GM23248 (cell line): ENCODE data around the gene SRMS. TPM values are rescaled to one million over a fixed set of nuclear protein-coding genes. Genes with fewer than 3 reads are reported as not detected.

Experiments
- DNase-seq: peaks from one replicate; pipeline ENCODE4 v3.0.0-alpha.2; 2015
- H2AFZ ChIP-seq: fragments of 200-600 bp; sonication (generic); 2 replicates; pipeline ENCODE4 v1.6.1; 2016; ENCODE audit warnings: antibody characterized with exemption
- H3F3A ChIP-seq: fragments of 200-600 bp; sonication (generic); 2 replicates; pipeline ENCODE4 v1.6.1; 2016; ENCODE audit warnings: mild to moderate bottlenecking, antibody characterized with exemption, mixed run types; ENCODE audit not compliant: insufficient read depth
- H3K27ac ChIP-seq: fragments of 200-600 bp; sonication (generic); 2 replicates; pipeline ENCODE4 v1.5.1; 2016; ENCODE audit warnings: mild to moderate bottlenecking
- H3K27me3 ChIP-seq: fragments of 200-600 bp; sonication (generic); replicated peaks from 2 replicates; pipeline ENCODE4 v1.6.1; 2016; ENCODE audit warnings: mild to moderate bottlenecking; ENCODE audit not compliant: insufficient read depth
- H3K36me3 ChIP-seq: fragments of 200-600 bp; sonication (generic); 2 replicates; pipeline ENCODE4 v1.6.1; 2016; ENCODE audit warnings: low read depth, mild to moderate bottlenecking
- H3K4me1 ChIP-seq: fragments of 200-600 bp; sonication (generic); 2 replicates; pipeline ENCODE4 v1.6.1; 2016; ENCODE audit warnings: mild to moderate bottlenecking; ENCODE audit not compliant: insufficient read depth
- H3K4me2 ChIP-seq: fragments of 200-600 bp; sonication (generic); one replicate; pipeline ENCODE4 v1.6.1; 2016; ENCODE audit warnings: mild to moderate bottlenecking; ENCODE audit not compliant: unreplicated experiment
- H3K4me3 ChIP-seq: fragments of 200-600 bp; sonication (generic); 2 replicates; pipeline ENCODE4 v1.5.1; 2016; ENCODE audit warnings: mild to moderate bottlenecking
- H3K79me2 ChIP-seq: fragments of 200-600 bp; sonication (generic); 2 replicates; pipeline ENCODE4 v1.6.1; 2016; ENCODE audit warnings: mild to moderate bottlenecking; ENCODE audit not compliant: insufficient read depth
- H3K9ac ChIP-seq: fragments of 200-600 bp; sonication (generic); 2 replicates; pipeline ENCODE4 v1.6.1; 2016; ENCODE audit warnings: mild to moderate bottlenecking
- H3K9me2 ChIP-seq: fragments of 200-600 bp; sonication (generic); 2 replicates; pipeline ENCODE4 v1.6.1; 2016; ENCODE audit warnings: mixed run types, mild to moderate bottlenecking, moderate library complexity; ENCODE audit not compliant: insufficient read depth
- H3K9me3 ChIP-seq: fragments of 200-600 bp; sonication (generic); one replicate; pipeline ENCODE4 v1.6.1; 2017; ENCODE audit warnings: low read depth
- H4K20me1 ChIP-seq: fragments of 200-600 bp; sonication (generic); 2 replicates; pipeline ENCODE4 v1.6.0; 2016; ENCODE audit not compliant: insufficient read depth
- EZH2 ChIP-seq: fragments of 200-600 bp; sonication (generic); IDR thresholded peaks from 2 replicates; pipeline ENCODE4 v1.6.1; 2018; ENCODE audit warnings: antibody characterized with exemption, mild to moderate bottlenecking; ENCODE audit not compliant: insufficient read depth, poor library complexity, severe bottlenecking
- EZH2phosphoT487 ChIP-seq: fragments of 200-600 bp; sonication (generic); IDR thresholded peaks from 2 replicates; pipeline ENCODE4 v1.6.1; 2018; ENCODE audit warnings: antibody characterized with exemption, moderate library complexity, mild to moderate bottlenecking, low read depth; ENCODE audit not compliant: insufficient read depth
- WGBS, 2 experiments: methylation state at CpG; one replicate each; pipeline ENCODE4 v1.1.6; 2015 to 2017; ENCODE audit warnings: low lambda C conversion rate in 2 of 2, low coverage in 1 of 2; ENCODE audit errors: missing lambda C conversion rate in 2 of 2; 5-methylcytosine and 5-hydroxymethylcytosine counted together
- in situ Hi-C: fragments of 300-500 bp; cut with MboI; formaldehyde crosslinking; loops from 2 replicates; pipeline ENCODE4 v1.15.0; 2020
- polyA plus RNA-seq: library from polyadenylated mRNA; unstranded; fragments of >200 nt; fragmentation: Nextera tagmentation; extraction: Ambion mirVana; gene quantifications from 2 replicates; pipeline ENCODE4 v1.2.1, GENCODE V29; 2016
- total RNA-seq: library from RNA; depleted of rRNA; stranded (reverse); fragments of >200 nt; shearing (Covaris generic); gene quantifications from 2 replicates; pipeline ENCODE4 v1.2.3, GENCODE V29; 2014

Gene SRMS
- total and polyA plus RNA-seq, 2 experiments from 2014 or later, result not detected

- H3K4me3 ChIP-seq, result peak overlapping the region; percentile 75
- 0 out of 2 replicates have a peak, but pooled peaks cover 11% of the 10 kb centered on the region for H3F3A ChIP-seq
- H3K36me3 ChIP-seq, result no peaks in the 10 kb centered on the region
- no peak overlapping the region for H3K27ac ChIP-seq
- H3K27me3 ChIP-seq, result no peaks in the 10 kb centered on the region; the same call in 1 of the 2 replicates
- no peak for TF ChIP-seq EZH2
- TF ChIP-seq EZH2phosphoT487, result no peak
- H4K20me1 ChIP-seq, result no peaks in the 10 kb centered on the region
- DNase-seq, result peak; percentile 88
- no peaks in the 10 kb centered on the region for H3K9me3 ChIP-seq
- peak overlapping the region; percentile 75 for H3K9ac ChIP-seq
- no peaks in the 10 kb centered on the region for H3K9me2 ChIP-seq
- H3K4me2 ChIP-seq, result peak overlapping the region; percentile 82
- H3K4me1 ChIP-seq, result no peaks in the 10 kb centered on the region
- peak overlapping the region; percentile 90 for H2AFZ ChIP-seq
- H3K79me2 ChIP-seq, result no peaks in the 10 kb centered on the region
- in situ Hi-C loops, result no loop called here
- 8 to 11% methylated on average over 14 to 30 of the region's 37 CpGs for WGBS, 2 experiments
Observed at GRCh38 chr20:63553251-63553932, 5.8 kb upstream of the SRMS start.

DNA sequence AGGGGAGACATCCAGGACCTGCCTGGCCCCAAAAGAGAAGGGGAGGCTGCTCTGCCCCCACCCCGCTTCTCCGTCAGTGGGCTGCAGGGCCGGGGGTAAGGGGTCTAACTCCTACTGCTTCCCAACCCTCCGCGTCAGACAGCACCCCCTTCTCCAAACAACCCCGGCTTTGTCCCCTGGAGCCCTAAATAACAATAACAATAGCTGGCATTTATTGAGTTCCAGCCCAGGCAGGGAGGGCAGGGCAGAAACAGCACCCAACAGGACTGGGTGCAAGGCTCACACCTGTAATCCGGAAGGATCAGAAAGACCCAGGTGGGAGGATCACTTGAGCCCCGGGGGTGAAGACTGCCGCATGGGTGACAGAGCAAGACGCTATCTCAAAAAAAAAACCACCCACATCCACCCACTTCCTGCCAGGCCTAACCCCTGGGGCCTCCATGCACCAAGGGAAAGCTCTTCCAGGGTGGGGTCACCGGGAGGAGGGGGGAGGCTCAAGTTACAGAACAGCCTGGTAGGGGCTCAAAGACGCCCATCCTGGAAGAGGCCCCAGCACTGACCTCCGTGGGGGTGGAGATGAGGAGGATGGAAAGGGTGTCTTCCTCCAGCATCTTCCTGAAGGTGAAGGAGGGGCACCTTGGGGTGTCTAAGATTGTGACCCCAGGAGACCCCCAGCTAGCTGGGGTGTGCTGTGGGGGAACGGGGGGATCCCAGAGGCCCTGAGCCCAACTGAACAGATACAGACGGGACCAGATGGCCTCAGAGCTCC, 5.1 kb upstream of the SRMS start:
- H3K27ac ChIP-seq, result no peak overlapping the region
- H3K9me2 ChIP-seq, result no peaks in the 10 kb centered on the region
- H3K4me3 ChIP-seq, result no peak overlapping the region
- no peaks in the 10 kb centered on the region for H3K79me2 ChIP-seq
- DNase-seq, result no peak
- in situ Hi-C loops, result no loop called here
- H3K9me3 ChIP-seq, result no peaks in the 10 kb centered on the region
- TF ChIP-seq EZH2phosphoT487 (no peak), EZH2 (no peak)
- H3K4me2 ChIP-seq, result no peak overlapping the region
- no peaks in the 10 kb centered on the region for H3K4me1 ChIP-seq
- H3K36me3 ChIP-seq, result no peaks in the 10 kb centered on the region
- H2AFZ ChIP-seq, result no peak overlapping the region
- no peaks in the 10 kb centered on the region for H4K20me1 ChIP-seq
- 55 to 57% methylated on average over 15 of the region's 15 CpGs for WGBS, 2 experiments
- H3F3A ChIP-seq, result 0 out of 2 replicates have a peak, but pooled peaks cover 11% of the 10 kb centered on the region
- no peaks in the 10 kb centered on the region; the same call in 1 of the 2 replicates for H3K27me3 ChIP-seq
- H3K9ac ChIP-seq, result no peak overlapping the region

GRCh38 chr20:63551068-63551467, 3.5 kb upstream of the SRMS start:
- 21 to 22% methylated on average over 9 of the region's 9 CpGs for WGBS, 2 experiments
- in situ Hi-C loops, result no loop called here
- Histone ChIP-seq H3K27ac (no peak overlapping the region), H3K4me3 (no peak overlapping the region), H3K27me3 (no peaks in the 10 kb centered on the region; the same call in 1 of the 2 replicates), H3K9me2 (no peaks in the 10 kb centered on the region), H3K79me2 (no peaks in the 10 kb centered on the region), H3K9ac (no peak overlapping the region), H4K20me1 (no peaks in the 10 kb centered on the region), H3F3A (0 out of 2 replicates have a peak, but pooled peaks cover 11% of the 10 kb centered on the region), H2AFZ (no peak overlapping the region), H3K9me3 (no peaks in the 10 kb centered on the region), H3K4me2 (no peak overlapping the region), H3K36me3 (no peaks in the 10 kb centered on the region), H3K4me1 (no peaks in the 10 kb centered on the region)
- no peak for TF ChIP-seq EZH2phosphoT487
- no peak for TF ChIP-seq EZH2
- no peak for DNase-seq

- Histone ChIP-seq H3F3A (0 out of 2 replicates have a peak, but pooled peaks cover 11% of the 10 kb centered on the region), H3K4me1 (no peaks in the 10 kb centered on the region), H3K4me3 (no peak overlapping the region), H3K27me3 (no peaks in the 10 kb centered on the region; the same call in 1 of the 2 replicates), H3K4me2 (no peak overlapping the region), H3K36me3 (no peaks in the 10 kb centered on the region), H3K9me3 (no peaks in the 10 kb centered on the region), H3K27ac (no peak overlapping the region), H3K9ac (no peak overlapping the region), H2AFZ (no peak overlapping the region), H4K20me1 (no peaks in the 10 kb centered on the region), H3K79me2 (no peaks in the 10 kb centered on the region), H3K9me2 (no peaks in the 10 kb centered on the region)
- DNase-seq, result no peak
- no peak for TF ChIP-seq EZH2phosphoT487
- TF ChIP-seq EZH2, result no peak
- WGBS, 2 experiments, result 77% methylated on average over 5 to 18 of the region's 18 CpGs
- in situ Hi-C loops, result no loop called here
Observed at GRCh38 chr20:63549679-63550282, 2.2 kb upstream of the SRMS start.
